Measurements from ENCODE around the gene MCOLN1.

The MCOLN1 gene

DNA sequence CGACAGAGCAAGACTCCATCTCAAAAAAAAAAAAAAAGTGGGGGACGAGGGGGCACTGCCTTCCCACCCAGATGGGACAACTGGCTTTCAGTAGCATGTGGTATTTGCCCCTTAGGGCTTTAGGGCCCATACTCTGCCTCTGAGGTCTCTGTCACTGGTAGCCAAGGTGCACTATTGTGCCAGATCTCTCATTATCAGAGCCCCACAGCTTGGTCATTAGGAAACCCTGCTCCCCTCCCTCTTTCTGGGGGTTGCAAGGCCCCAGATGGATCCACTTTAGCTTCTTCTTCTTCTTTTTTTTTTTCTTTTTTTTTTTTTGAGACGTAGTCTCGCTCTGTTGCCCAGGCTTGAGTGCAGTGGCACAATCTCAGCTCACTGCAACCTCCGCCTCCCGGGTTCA is 17.7 kb upstream of the MCOLN1 start:
- no peak for DNase-seq

DNA sequence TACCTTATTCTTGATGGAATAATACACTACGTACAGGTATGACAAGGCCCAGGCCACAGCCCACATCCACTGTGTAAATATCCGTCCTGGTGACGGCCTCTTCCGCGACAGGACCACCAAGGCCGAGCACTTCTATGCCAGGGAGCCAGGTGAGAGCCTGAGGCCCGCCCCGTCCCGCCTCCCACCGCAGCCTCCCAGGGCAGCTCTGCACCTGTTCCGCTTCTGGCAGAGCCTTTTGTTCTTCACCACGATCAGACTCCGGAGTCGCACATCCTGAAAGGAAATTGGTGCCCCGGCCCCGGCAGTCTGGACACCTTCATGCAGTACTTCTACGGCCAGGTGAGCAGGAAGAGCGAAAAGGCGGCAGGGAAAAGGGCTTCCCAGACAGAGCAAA is 17.1 kb upstream of the MCOLN1 start:
- DNase-seq, result no peak

- no peak for DNase-seq
These were observed 16.6 kb upstream of the MCOLN1 start for GRCh38 chr19:7505682-7506384.

DNA sequence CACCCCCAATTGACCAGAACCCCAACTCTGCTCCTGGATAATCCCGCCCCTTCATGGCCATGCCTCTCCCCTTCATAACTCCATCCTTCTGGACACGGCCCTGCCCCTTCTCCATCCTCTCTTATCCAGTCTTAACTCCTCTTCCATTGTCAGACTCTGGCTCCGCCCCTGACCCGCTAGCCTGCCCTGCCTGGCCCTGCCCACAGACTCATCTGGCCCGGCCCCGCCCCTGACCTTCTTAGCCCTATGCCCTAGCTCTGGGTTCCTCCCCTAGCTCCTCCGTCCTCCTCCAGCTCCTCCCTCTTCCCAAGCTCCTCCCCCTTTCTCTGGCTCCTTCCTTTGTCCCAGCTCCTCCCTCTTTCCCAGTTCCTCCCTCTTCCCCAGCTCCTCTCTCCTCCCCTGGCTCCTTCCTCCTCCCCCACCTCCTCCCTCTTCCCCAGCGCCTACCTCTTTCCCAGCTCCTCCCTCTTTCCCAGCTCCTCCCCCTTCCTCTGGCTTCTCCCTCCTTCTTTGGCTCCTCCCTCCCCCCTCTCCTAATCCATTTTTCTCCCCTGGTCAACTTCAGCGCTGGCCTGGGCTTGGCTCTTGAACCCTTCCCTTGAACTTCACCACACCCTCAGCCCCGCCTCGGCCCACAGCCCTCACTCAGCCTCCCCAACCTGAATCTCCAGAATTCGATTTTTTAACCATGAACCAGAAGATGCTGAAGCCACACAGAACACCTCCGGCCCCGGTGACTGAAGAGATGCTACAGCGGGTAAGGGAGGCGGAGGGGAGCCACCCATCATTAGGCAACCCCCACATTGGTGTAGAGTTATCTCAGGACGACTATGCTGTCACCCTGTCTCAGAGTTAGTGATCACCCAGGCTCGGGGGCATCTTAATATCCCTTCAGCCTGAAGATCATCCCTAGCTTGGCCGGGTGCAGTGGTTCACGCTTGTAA is 15.8 kb upstream of the MCOLN1 start:
- DNase-seq, result peak; percentile 13

DNA sequence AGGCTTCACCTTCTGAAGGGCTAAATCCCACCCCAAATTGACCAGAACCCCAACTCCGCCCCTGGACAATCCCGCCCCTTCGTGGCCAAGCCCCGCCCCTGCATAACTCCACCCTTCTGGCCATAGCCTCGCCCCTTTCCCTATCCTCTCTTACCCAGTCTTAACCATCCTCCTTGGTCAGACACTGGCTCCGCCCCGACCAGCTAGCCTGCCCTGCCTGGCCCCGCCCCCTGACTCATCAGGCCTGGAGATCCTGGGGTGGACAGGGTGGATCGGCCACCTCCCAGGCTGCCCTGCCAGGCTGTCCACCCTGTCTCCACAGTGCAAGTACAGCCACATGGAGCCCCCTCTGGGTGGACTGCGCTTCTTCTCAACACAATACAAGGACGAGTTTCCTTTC is 14.5 kb upstream of the MCOLN1 start:
- no peak for DNase-seq

- no peak for DNase-seq
These were observed 12.8 kb upstream of the MCOLN1 start for GRCh38 chr19:7509625-7510024.

- no peak for DNase-seq
These were observed 10.0 kb upstream of the MCOLN1 start for GRCh38 chr19:7512400-7512851.

DNA sequence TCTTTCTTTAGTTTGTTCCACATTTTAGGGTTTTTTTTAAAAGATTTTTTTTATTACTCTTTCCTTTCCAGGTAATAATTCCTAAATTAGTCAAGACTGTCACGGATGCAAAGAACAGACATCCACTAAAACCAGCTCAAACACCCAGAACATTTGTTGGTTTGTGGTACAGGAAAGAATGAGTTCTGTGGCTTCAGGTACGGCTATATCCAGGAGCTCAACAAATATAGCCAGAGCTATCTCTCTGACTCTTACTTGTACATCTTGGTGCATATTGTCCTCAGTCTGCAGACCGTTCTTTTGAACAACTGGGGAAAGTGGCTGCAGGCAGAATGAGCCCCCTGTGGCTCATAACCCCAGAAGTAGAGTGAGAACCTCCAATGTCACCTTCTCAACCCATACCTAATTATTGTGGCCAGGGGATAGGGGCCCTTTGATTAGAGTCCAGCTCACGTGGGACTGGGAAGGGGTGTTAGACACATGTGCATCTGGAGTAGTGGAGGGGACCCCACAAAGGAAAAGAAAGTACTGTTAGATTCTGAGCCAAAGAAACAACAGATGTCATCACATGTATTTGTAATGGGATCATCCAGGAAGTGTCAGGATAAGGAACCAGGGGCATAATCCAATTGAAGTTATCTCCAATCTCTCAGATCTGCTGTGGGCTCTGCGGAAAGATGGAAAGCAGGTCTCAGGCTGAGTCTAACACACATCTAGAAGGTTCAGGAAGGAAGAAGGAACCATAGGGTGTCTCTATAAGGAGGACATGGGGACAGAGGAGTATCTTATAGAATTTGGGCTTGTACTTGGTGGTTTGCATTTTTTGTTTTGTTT is 8.4 kb upstream of the MCOLN1 start:
- DNase-seq, result no peak

DNA sequence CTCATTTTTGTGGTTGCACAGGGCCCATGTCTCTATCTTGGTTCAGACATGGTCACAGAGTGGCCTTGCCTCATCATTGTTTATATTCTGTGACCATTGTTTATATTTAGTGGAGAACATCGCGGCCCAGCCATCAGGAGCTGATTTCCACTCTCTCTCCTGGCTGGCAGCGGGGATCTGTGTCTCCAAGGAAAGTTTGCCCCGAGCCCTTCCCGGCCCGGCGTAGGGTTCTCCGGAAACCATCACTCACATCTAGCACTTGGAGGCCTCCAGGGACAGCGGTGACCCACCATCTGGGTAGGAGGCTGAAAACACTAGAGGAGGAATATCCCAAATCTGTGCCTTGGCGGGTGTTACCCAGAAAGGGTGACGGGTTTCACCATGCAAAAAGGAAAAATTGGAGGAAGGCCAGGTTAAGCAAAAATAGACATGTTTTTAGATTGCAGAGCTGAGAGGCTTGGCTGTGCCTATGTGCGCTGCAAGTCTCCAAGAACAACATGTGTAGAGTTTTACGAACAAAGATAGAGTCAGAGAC is 7.2 kb upstream of the MCOLN1 start:
- no peak for DNase-seq

GRCh38 chr19:7515645-7516151 is 6.7 kb upstream of the MCOLN1 start, which contains the start of gene ZNF358:
Gene ZNF358, plus strand, starts transcription at chr19:7516103. Its CDS starts 3,140 bp downstream, at chr19:7519243.
- DNase-seq, result peak; percentile 80

DNA sequence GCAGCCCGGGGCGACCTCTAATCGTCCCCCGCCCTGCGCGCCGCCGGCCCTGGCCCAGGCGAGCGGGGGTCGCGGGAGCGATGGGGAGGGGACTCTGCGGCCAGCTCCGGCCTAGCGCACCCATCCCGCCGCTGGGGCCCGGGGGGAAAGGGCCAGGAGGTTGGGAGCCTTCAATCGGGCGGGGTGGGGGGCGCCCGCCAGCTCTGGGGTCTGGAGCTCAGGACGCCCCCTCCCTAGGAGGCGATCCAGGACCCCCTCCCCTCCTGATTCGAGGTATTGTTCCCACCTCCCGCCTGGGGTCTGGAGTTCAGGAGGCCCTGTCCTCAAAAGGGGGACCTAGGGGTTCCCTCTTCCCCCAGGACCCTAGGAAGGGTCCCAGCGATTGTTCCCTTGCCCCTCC is 6.1 kb upstream of the MCOLN1 start:
- DNase-seq, result no peak

GRCh38 chr19:7516878-7517277 is 5.5 kb upstream of the MCOLN1 start:
- DNase-seq, result no peak

DNA sequence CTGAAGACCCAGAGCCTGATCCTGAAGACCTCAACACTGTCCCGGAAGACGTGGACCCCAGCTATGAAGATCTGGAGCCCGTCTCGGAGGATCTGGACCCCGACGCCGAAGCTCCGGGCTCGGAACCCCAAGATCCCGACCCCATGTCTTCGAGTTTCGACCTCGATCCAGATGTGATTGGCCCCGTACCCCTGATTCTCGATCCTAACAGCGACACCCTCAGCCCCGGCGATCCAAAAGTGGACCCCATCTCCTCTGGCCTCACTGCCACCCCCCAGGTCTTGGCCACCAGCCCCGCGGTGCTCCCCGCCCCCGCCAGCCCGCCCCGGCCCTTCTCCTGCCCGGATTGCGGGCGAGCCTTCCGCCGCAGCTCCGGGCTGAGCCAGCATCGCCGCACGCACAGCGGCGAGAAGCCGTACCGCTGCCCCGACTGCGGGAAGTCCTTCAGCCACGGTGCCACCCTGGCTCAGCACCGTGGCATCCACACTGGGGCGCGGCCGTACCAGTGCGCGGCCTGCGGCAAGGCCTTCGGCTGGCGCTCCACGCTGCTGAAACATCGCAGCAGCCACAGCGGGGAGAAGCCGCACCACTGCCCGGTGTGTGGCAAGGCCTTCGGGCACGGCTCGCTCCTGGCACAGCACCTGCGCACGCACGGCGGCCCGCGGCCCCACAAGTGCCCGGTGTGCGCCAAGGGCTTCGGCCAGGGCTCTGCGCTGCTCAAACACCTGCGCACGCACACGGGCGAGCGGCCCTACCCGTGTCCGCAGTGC is 2.9 kb upstream of the MCOLN1 start:
- no peak for DNase-seq

DNA sequence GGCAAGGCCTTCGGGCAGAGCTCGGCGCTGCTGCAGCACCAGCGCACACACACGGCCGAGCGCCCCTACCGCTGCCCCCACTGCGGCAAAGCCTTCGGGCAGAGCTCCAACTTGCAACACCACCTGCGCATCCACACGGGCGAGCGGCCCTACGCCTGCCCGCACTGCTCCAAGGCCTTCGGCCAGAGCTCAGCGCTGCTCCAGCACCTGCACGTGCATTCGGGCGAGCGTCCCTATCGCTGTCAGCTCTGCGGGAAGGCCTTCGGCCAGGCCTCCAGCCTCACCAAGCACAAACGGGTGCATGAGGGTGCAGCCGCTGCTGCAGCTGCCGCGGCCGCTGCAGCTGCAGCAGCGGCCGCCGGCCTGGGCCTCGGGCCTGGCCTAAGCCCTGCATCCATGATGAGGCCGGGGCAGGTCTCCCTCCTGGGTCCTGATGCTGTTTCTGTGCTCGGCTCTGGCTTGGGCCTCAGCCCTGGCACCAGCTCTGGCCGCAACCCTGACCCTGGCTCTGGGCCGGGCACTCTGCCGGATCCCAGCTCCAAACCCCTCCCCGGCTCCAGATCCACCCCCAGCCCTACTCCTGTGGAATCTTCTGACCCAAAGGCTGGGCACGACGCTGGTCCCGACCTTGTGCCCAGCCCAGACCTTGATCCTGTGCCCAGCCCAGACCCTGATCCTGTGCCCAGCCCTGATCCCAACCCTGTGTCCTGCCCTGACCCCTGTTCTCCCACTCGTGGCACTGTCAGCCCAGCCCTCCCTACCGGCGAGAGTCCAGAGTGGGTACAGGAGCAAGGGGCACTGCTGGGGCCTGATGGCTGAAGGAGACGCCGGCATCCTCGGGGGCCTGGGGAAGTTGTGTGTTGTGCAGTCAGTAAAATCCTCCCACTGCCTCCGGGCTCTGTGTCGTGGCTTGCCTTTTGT is 2.0 kb upstream of the MCOLN1 start:
- peak; percentile 48 for DNase-seq

- no peak for DNase-seq
These were observed 813 bp upstream of the MCOLN1 start for GRCh38 chr19:7521551-7522071.

DNA sequence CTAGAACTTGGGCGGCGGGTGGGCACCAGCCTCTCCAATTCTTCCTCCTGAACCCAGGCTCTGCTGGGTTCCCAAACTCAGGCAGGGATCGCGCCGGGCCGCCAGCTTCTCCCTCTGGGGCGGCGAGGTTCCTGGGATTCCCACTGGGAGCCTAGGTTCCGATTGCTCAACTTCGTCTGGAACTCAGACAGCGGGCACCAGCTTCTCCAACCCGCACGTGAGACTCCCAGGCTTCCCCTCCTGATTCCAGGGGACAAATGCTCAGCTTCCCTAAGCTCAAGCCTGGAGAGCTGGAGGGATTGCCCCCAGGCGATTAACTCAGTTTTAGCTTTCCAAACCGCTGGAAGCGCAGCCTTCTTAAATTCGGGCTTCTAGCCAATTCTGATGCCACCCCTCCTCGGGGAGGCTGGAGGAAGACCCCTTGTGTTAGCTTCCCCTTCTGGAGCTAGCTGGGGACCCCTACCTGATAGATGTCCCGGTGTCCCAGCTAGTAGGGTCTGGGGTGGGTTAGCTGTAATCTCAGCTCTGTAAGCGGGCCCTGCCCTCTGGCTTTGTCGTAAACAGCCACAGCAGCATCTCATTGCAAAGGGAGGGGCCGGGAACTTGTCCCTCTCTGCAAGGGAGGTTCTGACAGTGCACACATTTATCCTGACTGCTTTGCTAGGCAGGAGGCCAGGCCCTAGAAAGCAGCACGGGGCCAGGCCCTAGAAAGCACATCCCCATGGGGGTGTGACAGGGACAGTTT is 671 bp downstream of the MCOLN1 start:
- DNase-seq, result no peak

DNA sequence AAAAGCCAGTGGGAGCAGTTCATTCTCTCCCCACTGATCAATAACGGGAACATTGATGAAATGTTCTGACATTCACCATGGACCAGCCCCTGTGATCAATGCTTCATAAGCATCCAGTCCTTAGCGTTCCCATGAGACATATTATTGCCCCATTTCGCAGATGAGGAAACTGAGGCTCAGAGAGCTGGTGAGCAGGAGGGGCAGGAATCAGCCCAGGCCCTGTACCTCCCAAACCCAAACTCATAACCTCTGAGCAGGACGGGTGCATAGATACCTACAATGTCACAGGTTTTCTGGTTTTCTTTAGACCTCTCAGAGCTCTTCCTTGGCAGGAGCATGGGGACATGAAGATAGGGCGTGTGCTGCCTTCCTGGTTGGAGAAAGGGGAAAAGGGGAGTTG is 2.1 kb downstream of the MCOLN1 start:
- DNase-seq, result no peak

DNA sequence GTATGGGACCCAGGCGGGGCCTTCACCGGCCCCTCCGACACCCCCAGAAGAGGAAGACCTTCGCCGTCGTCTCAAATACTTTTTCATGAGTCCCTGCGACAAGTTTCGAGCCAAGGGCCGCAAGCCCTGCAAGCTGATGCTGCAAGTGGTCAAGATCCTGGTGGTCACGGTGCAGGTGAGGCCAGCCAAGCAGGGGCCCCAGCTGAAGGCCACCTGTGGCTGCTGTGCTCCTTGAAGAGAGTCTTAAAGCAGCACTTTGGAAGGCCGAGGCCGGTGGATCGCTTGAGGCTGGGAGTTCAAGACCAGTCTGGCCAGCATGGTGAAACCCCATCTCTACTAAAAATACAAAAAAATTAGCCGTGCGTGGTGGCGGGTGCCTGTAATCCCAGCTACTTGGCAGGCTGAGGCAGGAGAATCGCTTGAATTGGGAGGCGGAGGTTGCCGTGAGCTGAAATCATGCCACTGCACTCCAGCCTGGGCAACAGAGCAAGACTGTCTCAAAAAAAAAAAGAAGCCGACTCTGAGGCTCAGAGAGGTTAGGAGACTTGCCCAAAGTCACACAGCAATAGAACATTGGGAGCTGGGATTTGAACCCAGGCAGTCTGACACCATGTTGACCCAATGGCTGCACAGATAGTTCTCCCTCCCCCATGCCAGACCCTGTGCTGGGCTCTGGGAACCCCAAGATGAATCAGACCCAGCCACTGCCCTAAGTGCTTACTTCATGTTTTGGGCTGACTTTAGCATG is 2.7 kb downstream of the MCOLN1 start:
- DNase-seq, result no peak
